Breast epithelium (tissue), 4 donors: Measurements from ENCODE around the gene MDC1. TPM values are rescaled to one million over a fixed set of nuclear protein-coding genes. Genes with fewer than 3 reads are reported as not detected.
"Not testable (repeated sequence)": the region's sequence is repeated elsewhere in the genome, so short reads cannot be mapped to it uniquely, and the experiment has no call there.

Experiments used
- DNase-seq, 2 donors: peaks; one replicate each; pipeline ENCODE4 v3.0.0-alpha.2; 2019; ENCODE audit warnings: low spot score in 2 of 2
- H3K27ac ChIP-seq, 2 donors: fragments of 200-600 bp; sonication (generic) in 1 of 2; one replicate each; pipeline ENCODE4 v1.5.1; 2016 to 2019; ENCODE audit warnings: mild to moderate bottlenecking in 1 of 2
- H3K27me3 ChIP-seq, 2 donors: fragments of 200-600 bp; sonication (generic) in 1 of 2; one replicate each; pipeline versions ENCODE4 v1.5.1 to v1.6.0; 2017 to 2019; ENCODE audit warnings: control low read depth in 1 of 2, mild to moderate bottlenecking in 1 of 2
- H3K36me3 ChIP-seq: fragments of 200-600 bp; one replicate; pipeline ENCODE4 v1.5.1; 2019
- H3K4me1 ChIP-seq, 2 donors: fragments of 200-600 bp; sonication (generic); one replicate each; pipeline ENCODE4 v1.5.1; 2016 to 2019; ENCODE audit warnings: control low read depth in 1 of 2
- H3K4me3 ChIP-seq, 3 donors: fragments of 200-600 bp; sonication (generic); 1 replicate in 2 of 3; 2 replicates in 1 of 3; pipeline ENCODE4 v1.5.1; 2016 to 2019; ENCODE audit warnings: mild to moderate bottlenecking in 3 of 3, moderate library complexity in 2 of 3
- H3K9me3 ChIP-seq, 2 donors: fragments of 200-600 bp; sonication (generic) in 1 of 2; one replicate each; pipeline ENCODE4 v1.5.1; 2016 to 2019; ENCODE audit warnings: control low read depth in 1 of 2
- CTCF ChIP-seq, 3 donors: fragments of 450-650 bp; IDR thresholded peaks; one replicate each; pipeline ENCODE4 v1.5.1; 2016 to 2017; ENCODE audit warnings: antibody characterized with exemption in 3 of 3, mild to moderate bottlenecking in 3 of 3, moderate library complexity in 3 of 3
- POLR2A ChIP-seq: fragments of 450-650 bp; IDR thresholded peaks from one replicate; pipeline ENCODE4 v1.6.1; 2016; ENCODE audit warnings: antibody characterized with exemption, mild to moderate bottlenecking, moderate library complexity
- POLR2AphosphoS5 ChIP-seq, 3 donors: sonication (generic); formaldehyde crosslinking; IDR thresholded peaks; one replicate each; pipeline ENCODE4 v1.6.1; 2017; ENCODE audit warnings: antibody characterized with exemption in 3 of 3
- intact Hi-C: fragments of 100-400 bp; cut with DNase I; formaldehyde crosslinking; loops from one replicate; pipeline ENCODE4 v1.15.1; 2023; ENCODE audit warnings: low total_unique reads
- total RNA-seq, 3 donors: library from RNA; depleted of rRNA; stranded (reverse); fragments of >200 nt; gene quantifications; one replicate each; pipeline ENCODE4 v1.1.0, GENCODE V29; 2016

MDC1 gene
- total RNA-seq, 3 donors from 2014 or later: 8.5 to 14.9 (median 13.4) TPM

DNA sequence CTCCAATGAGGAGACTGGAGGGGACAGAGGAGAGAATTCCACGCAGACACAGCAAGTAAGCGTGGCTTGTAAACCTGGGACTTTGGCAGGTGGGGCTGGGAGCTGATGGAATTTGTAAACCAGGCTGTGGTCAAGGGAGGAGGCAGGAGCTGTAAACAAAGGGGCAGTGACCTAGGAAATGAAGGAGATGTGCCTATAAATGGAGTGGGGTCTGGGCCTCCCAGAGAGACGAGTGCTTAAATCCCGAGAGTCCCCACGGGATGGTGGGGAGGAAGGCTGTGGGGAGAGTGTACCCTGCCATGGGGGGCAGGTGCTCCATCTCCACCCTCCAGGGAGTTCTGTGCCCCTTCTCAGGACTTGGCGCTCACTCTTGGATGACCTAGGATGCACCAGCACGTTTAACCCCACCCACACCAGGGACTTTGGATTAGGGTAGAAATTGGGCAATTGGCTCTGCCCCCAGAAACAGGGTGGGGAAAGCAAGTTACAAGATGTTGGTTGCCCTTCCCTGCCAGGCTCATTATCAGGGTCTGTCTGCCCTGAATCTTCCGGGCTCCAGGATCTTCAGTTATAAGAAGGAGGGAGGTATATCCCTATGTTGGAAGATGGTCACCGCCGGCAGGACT, 40.3 kb downstream of the MDC1 start:
- DNase-seq: no peak
- H3K27ac ChIP-seq: no peak overlapping the region
- no peaks in the 10 kb centered on the region for H3K27me3 ChIP-seq
- H3K4me1 ChIP-seq: peaks cover 0 to 2% of the 10 kb centered on the region in 2 donors
- TF ChIP-seq POLR2AphosphoS5 (IDR thresholded peaks at IDR 0.05): no peak
- TF ChIP-seq CTCF (IDR thresholded peaks at IDR 0.05): no peak
- no peaks in the 10 kb centered on the region for H3K9me3 ChIP-seq
- H3K36me3 ChIP-seq: peaks cover 5% of the 10 kb centered on the region
- no peak overlapping the region for H3K4me3 ChIP-seq
- intact Hi-C loops: loop anchor here (5.0 to 10.0 kb wide), 2 partner anchors 171 to 192 kb away; partner anchors contain the start of gene HLA-E

DNA sequence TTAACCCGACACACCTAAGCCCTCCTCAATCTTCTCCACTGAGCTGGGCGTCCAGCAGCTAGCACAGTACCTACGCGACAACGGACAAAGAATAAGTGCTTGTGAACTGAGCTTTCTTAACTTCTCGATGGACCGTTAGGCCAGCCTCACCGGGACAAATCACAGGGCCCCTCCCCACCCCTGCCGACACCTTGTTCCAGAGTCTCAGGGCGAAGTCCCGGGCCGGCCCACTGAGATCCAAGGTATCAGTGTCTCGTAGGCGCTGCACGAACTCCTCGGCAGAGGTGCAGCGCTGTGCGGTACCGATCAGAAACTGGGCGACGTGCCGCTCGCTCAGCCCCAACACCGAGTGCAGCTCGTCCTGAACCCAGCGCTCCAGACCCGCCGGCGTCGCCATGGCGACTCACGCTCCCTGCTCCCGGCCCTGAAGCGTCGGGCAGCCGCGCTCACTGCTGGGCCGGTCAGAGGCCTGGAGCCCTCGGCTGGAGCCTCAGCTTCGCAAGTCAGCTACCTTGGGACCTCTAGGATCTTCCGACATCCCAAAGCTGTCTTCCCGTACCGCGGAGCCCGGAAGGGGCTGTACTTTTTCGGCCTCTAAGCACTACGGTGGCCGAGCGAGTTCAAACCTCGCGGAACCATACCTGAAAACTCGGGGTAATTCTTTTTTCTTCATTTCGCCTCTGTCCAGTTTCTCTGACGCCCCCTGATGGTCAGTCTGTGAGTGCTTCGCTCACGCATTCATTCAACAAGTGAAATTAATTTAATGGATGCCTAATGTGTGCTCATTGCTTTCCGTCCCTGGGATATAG, 44.4 kb downstream of the MDC1 start, which contains the start of gene DHX16:
TSS of gene DHX16 (minus strand) at position 562 of the 809 bp plus-strand sequence. CDS start at position 397, 165 bp downstream.
- H3K27me3 ChIP-seq: no peaks in the 10 kb centered on the region
- peak within 1 kb of the TSS; percentile 81 to 84 for H3K27ac ChIP-seq
- H3K9me3 ChIP-seq: no peaks in the 10 kb centered on the region
- TF ChIP-seq CTCF (IDR thresholded peaks at IDR 0.05) (peak; percentile 78 to 85 (median 81)), POLR2AphosphoS5 (IDR thresholded peaks at IDR 0.05) (peak; percentile 80 to 92 (median 85)), POLR2A (peak; percentile 16)
- peaks cover 11% of the 10 kb centered on the region for H3K36me3 ChIP-seq
- DNase-seq: peak; percentile 91 to 92
- H3K4me3 ChIP-seq: peak within 1 kb of the TSS; percentile 76 to 95 (median 77)
- peaks cover 0 to 11% of the 10 kb centered on the region in 2 donors for H3K4me1 ChIP-seq
- intact Hi-C loops: loop anchor here (10.0 kb wide), 1 partner anchor 188 kb away; the partner anchor contains the start of gene HLA-E

DNA sequence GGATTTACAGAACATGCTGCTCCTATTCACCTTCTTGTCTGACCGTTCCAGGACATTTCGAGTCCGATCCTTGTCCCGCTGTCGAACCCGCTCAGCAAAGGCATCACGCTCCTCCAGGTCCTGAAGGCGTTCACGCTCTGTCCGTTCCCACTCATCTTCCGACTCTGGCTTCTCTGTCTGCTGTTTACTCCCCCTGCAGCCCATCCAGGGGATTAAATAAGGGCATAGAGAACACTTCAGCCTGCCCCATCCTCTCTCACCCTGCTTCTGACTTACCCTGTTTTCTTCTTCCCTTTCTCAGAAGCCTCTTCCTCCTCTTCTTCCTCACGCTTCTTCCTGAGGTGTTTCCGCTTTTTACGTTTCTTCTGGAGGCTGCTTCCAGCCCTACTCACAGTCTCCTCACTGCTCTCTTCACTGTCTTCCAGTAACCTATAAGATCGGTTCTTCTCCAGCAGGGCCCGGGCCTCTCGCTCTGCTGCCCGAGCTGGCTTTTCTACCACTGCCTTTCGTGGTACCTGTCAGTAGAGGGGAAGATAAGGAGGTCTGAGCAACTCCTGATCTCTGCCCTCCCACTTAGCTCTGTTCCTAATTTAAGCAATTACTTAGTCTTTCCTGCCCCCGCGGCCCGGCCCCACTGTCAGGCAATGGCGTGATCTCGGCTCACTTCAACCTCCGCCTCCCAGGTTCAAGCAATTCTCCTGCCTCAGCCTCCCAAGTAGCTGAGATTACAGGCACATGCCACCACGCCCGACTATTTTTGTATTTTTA, 46.1 kb downstream of the MDC1 start:
- no peak for TF ChIP-seq CTCF (IDR thresholded peaks at IDR 0.05)
- no peak for TF ChIP-seq POLR2AphosphoS5 (IDR thresholded peaks at IDR 0.05)
- no peak for TF ChIP-seq POLR2A
- no peak for DNase-seq
- Histone ChIP-seq H3K36me3 (peaks cover 6% of the 10 kb centered on the region), H3K4me3 (peak overlapping the region in 1 of 3 donors; percentile 95), H3K27me3 (no peaks in the 10 kb centered on the region), H3K9me3 (no peaks in the 10 kb centered on the region), H3K4me1 (peaks cover 0 to 11% of the 10 kb centered on the region in 2 donors), H3K27ac (no peak overlapping the region)
- intact Hi-C loops: loop anchor here (10.0 kb wide), 1 partner anchor 186 kb away; the partner anchor contains the start of gene HLA-E

DNA sequence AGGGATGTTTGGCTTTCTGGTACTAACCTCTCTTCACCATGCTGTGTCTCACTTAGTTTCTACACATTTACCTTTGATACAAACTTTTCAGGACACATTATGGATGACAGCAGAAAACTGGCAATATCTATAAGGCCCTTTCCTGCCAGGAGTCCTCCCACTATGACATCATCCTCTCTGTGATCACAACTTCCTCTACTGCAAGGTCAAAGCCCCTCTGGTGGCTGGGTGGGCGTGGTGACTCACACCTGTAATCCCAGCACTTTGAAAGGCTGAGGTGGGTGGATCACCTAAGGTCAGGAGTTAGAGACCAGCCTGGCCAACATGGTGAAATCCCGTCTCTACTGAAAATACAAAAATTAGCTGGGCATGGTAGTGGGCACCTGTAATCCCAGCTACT, 50.8 kb downstream of the MDC1 start:
- H3K4me3 ChIP-seq, DNase-seq, intact Hi-C loops, H3K9me3 ChIP-seq, H3K27ac ChIP-seq, H3K4me1 ChIP-seq, H3K27me3 ChIP-seq: not testable (repeated sequence)
- H3K36me3 ChIP-seq: peaks cover 16% of the 10 kb centered on the region

DNA sequence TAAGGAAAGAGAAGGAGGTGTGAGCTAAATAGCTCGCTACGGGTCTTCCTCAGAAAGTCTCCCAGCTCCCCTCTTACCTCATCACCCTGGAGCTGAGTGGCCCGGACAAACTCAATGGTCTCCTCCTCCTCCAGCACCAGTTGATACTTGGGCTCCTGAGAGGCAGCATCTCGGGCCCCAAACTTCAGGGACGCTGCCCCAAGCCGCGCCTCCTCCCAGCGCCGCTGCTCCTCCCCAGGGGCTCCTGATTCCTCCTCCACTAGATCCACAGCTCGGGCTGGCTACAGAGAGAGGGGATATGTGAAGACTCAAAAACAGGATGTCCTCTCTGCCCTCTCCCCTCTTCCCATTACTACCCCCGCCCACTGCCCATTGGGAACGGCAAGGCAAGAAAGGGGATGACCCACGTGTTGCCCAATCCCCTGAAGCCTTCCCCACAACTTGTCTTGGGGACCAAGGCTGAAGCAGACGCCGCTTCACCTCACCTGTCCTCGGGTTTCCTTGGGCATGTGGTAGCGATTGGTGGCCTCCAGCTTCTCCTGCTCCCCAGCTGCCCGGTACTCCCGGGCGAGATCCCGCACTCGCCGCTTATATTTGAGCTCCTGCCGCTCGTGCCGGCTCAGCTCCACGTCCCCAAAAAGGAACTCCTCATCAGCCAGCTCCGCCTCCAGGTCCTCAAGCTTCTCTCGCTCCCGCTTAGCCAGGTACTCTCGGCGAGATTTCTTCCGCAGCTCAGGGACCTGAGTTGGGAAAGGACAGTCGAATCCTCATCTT, 51.9 kb downstream of the MDC1 start:
- Histone ChIP-seq H3K27ac (no peak overlapping the region), H3K36me3 (peaks cover 16% of the 10 kb centered on the region), H3K4me1 (no peaks in the 10 kb centered on the region), H3K9me3 (no peaks in the 10 kb centered on the region), H3K4me3 (no peak overlapping the region), H3K27me3 (no peaks in the 10 kb centered on the region)
- intact Hi-C loops: no loop called here
- no peak for TF ChIP-seq CTCF (IDR thresholded peaks at IDR 0.05)
- TF ChIP-seq POLR2AphosphoS5 (IDR thresholded peaks at IDR 0.05): no peak
- TF ChIP-seq POLR2A: no peak
- no peak for DNase-seq

GRCh38 chr6:30657922-30658321, 59.2 kb downstream of the MDC1 start:
- H3K4me1 ChIP-seq, H3K27ac ChIP-seq, intact Hi-C loops, H3K27me3 ChIP-seq, H3K9me3 ChIP-seq, DNase-seq, H3K4me3 ChIP-seq: not testable (repeated sequence)
- H3K36me3 ChIP-seq: peaks cover 29% of the 10 kb centered on the region
